Skeletal muscle tissue (tissue), 4 donors: ENCODE measurements around the gene DNAH17. TPM values are rescaled to one million over a fixed set of nuclear protein-coding genes. Genes with fewer than 3 reads are reported as not detected.

Experiments used
- H3K27ac ChIP-seq: one replicate; pipeline ENCODE4 v1.7.0; 2013; ENCODE audit warnings: mild to moderate bottlenecking, low read depth, low read length, inconsistent platforms
- H3K27me3 ChIP-seq, 3 donors: one replicate each; pipeline ENCODE4 v1.7.0; 2013; ENCODE audit warnings: low read length in 3 of 3; ENCODE audit not compliant: control insufficient read depth in 3 of 3, insufficient read depth in 3 of 3
- H3K36me3 ChIP-seq, 3 donors: one replicate each; pipeline ENCODE4 v1.7.0; 2013; ENCODE audit warnings: low read length in 3 of 3; ENCODE audit not compliant: control insufficient read depth in 3 of 3, insufficient read depth in 3 of 3
- H3K4me1 ChIP-seq, 3 donors: one replicate each; pipeline ENCODE4 v1.7.0; 2013; ENCODE audit warnings: low read length in 3 of 3, mild to moderate bottlenecking in 3 of 3; ENCODE audit not compliant: control insufficient read depth in 3 of 3, insufficient read depth in 3 of 3
- H3K4me3 ChIP-seq, 3 donors: one replicate each; pipeline ENCODE4 v1.7.0; 2013; ENCODE audit warnings: low read length in 3 of 3
- H3K9ac ChIP-seq, 3 donors: one replicate each; pipeline ENCODE4 v1.7.0; 2013; ENCODE audit warnings: low read length in 3 of 3, mild to moderate bottlenecking in 3 of 3, moderate library complexity in 2 of 3, low read depth in 1 of 3
- H3K9me3 ChIP-seq, 3 donors: one replicate each; pipeline ENCODE4 v1.7.0; 2013; ENCODE audit warnings: low read length in 3 of 3; ENCODE audit not compliant: control insufficient read depth in 3 of 3
- total RNA-seq: library from RNA; depleted of rRNA; stranded (reverse); fragments of >200 nt; gene quantifications from one replicate; pipeline ENCODE4 v1.2.3, GENCODE V29; 2014
- donor health status: Osteomylitis.

The DNAH17 gene
- total RNA-seq, 1 donor from 2014 or later, result under 0.01 TPM

DNA sequence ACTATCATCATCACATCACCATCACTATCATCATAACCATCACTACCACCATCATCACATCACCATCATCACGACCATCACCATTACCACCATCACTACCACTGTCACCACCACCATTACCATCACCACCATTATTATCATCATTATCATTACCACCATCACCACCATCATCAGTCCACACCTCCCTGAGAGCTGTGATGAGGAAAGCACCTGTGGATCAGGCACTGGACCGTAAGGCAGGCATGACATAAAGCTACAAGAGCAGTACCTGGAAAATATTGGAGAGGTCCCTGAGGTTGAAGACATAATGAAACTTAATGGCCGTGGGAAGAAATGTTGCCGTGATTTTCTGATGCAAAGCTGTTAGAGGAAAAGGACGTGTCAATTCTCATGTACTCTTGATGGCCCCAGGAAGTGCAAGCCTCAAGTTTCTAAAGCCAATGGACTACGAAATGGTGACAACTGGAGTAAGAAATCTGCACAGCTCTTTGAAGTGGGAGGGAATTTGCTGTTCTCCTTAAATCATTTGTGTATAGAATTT lies 98.4 kb downstream of the DNAH17 start:
- Histone ChIP-seq H3K27me3 (peaks cover 18 to 38% (median 34%) of the 10 kb centered on the region in 3 donors), H3K27ac (no peak overlapping the region), H3K9me3 (no peaks in the 10 kb centered on the region), H3K4me1 (no peaks in the 10 kb centered on the region), H3K4me3 (no peak overlapping the region), H3K36me3 (no peaks in the 10 kb centered on the region), H3K9ac (no peak overlapping the region)

GRCh38 chr17:78477913-78478756 lies 99.1 kb downstream of the DNAH17 start:
- Histone ChIP-seq H3K4me3 (no peak overlapping the region), H3K36me3 (no peaks in the 10 kb centered on the region), H3K9ac (no peak overlapping the region), H3K27me3 (peaks cover 23 to 43% (median 37%) of the 10 kb centered on the region in 3 donors), H3K4me1 (no peaks in the 10 kb centered on the region), H3K27ac (no peak overlapping the region), H3K9me3 (no peaks in the 10 kb centered on the region)

DNA sequence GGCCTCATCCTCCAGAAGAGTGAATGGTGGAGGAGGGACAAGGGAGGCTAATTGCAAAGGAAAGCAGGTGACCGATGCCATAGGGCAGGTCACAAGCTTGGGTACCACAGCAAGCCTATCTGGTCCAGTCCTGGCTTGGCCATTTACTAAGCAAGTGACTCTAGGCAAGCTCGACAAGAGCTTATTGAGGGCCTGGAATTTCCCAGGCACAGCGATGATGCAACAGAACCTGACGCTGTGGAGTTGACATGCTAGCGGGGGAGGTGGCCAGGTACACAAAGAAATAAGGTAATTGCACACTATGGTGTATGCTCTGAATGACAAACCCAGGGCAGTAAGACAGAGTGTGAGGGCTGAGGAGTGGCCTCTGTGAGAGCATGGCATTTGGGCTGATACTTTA lies 100.2 kb downstream of the DNAH17 start:
- Histone ChIP-seq H3K4me1 (no peaks in the 10 kb centered on the region), H3K4me3 (no peak overlapping the region), H3K9ac (no peak overlapping the region), H3K27ac (no peak overlapping the region), H3K9me3 (no peaks in the 10 kb centered on the region), H3K27me3 (peaks cover 29 to 42% (median 42%) of the 10 kb centered on the region in 3 donors), H3K36me3 (no peaks in the 10 kb centered on the region)

DNA sequence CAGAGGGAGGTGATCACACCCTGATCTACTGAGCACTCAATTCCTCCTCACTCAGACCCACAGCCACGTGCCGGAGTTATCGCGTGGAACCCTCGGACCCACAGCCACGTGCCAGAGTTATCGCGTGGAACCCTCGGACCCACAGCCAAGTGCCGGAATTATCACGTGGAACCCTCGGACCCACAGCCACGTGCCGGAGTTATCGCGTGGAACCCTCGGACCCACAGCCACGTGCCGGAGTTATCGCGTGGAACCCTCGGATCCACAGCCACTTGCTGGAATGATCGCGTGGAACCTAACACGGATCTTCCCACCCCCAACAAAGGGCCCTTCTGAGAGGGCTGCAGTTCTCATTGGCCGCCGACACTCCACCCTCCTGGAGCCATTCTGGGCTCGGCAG lies 101.0 kb downstream of the DNAH17 start:
- no peaks in the 10 kb centered on the region for H3K4me1 ChIP-seq
- H3K27ac ChIP-seq, result no peak overlapping the region
- H3K9ac ChIP-seq, result no peak overlapping the region
- no peak overlapping the region for H3K4me3 ChIP-seq
- H3K27me3 ChIP-seq, result peaks cover 34 to 50% (median 43%) of the 10 kb centered on the region in 3 donors
- H3K36me3 ChIP-seq, result no peaks in the 10 kb centered on the region
- H3K9me3 ChIP-seq, result no peaks in the 10 kb centered on the region

GRCh38 chr17:78475211-78475610 lies 102.0 kb downstream of the DNAH17 start:
- H3K36me3 ChIP-seq, result no peaks in the 10 kb centered on the region
- no peak overlapping the region for H3K27ac ChIP-seq
- H3K27me3 ChIP-seq, result peaks cover 34 to 51% (median 43%) of the 10 kb centered on the region in 3 donors
- H3K9me3 ChIP-seq, result no peaks in the 10 kb centered on the region
- no peak overlapping the region for H3K9ac ChIP-seq
- H3K4me1 ChIP-seq, result no peaks in the 10 kb centered on the region
- no peak overlapping the region for H3K4me3 ChIP-seq

DNA sequence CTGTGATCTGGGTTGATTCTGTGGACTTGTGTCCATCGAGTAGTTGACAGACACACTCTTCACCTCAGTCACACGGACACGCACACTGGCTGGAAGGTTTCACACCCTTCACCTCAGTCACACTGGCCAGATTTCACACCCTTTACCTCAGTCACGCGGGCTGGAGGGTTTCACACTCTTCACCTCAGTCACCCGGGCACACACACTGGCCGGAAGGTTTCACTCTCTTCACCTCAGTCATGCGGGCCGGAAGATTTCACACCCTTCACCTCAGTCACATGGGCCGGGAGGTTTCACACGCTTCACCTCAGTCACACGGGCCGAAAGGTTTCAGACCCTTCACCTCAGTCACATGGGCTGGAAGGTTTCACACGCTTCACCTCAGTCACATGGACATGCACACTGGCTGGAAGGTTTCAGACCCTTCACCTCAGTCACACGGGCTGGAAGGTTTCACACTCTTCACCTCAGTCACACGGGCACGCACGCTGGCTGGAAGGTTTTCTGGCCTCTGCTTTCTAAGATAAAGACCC lies 102.5 kb downstream of the DNAH17 start:
- no peak overlapping the region for H3K4me3 ChIP-seq
- H3K27ac ChIP-seq, result no peak overlapping the region
- no peak overlapping the region for H3K9ac ChIP-seq
- H3K36me3 ChIP-seq, result no peaks in the 10 kb centered on the region
- H3K9me3 ChIP-seq, result no peaks in the 10 kb centered on the region
- H3K27me3 ChIP-seq, result peaks cover 34 to 51% (median 43%) of the 10 kb centered on the region in 3 donors
- no peaks in the 10 kb centered on the region for H3K4me1 ChIP-seq

- Histone ChIP-seq H3K36me3 (no peaks in the 10 kb centered on the region), H3K9me3 (no peaks in the 10 kb centered on the region), H3K4me1 (no peaks in the 10 kb centered on the region), H3K4me3 (no peak overlapping the region), H3K9ac (no peak overlapping the region), H3K27ac (no peak overlapping the region), H3K27me3 (peaks cover 34 to 51% (median 43%) of the 10 kb centered on the region in 3 donors)
These were observed 103.1 kb downstream of the DNAH17 start for GRCh38 chr17:78473951-78474613.

- Histone ChIP-seq H3K9ac (no peak overlapping the region), H3K36me3 (no peaks in the 10 kb centered on the region), H3K27me3 (peaks cover 36 to 51% (median 43%) of the 10 kb centered on the region in 3 donors), H3K9me3 (no peaks in the 10 kb centered on the region), H3K4me3 (no peak overlapping the region), H3K4me1 (no peaks in the 10 kb centered on the region), H3K27ac (no peak overlapping the region)
These were observed 104.9 kb downstream of the DNAH17 start for GRCh38 chr17:78472035-78472905.

- Histone ChIP-seq H3K9ac (no peak overlapping the region), H3K4me1 (no peaks in the 10 kb centered on the region), H3K9me3 (no peaks in the 10 kb centered on the region), H3K27me3 (peaks cover 38 to 46% (median 41%) of the 10 kb centered on the region in 3 donors), H3K4me3 (no peak overlapping the region), H3K36me3 (no peaks in the 10 kb centered on the region), H3K27ac (no peak overlapping the region)
These were observed 105.6 kb downstream of the DNAH17 start for GRCh38 chr17:78471635-78472034.
